Type B pancreatic cell (in vitro differentiated cells): Measurements from ENCODE around the gene RAB6A. TPM values are rescaled to one million over a fixed set of nuclear protein-coding genes. Genes with fewer than 3 reads are reported as not detected.
"Not testable (repeated sequence)": the region's sequence is repeated elsewhere in the genome, so short reads cannot be mapped to it uniquely, and the experiment has no call there.

Source experiments
- DNase-seq: peaks from one replicate; pipeline ENCODE4 v3.0.0; 2021; ENCODE audit warnings: mixed read lengths; ENCODE audit not compliant: unreplicated experiment; ENCODE audit errors: extremely low spot score
- H3K27ac Mint-ChIP-seq: 2 replicates; pipeline ENCODE4 v1.8.0; 2021; ENCODE audit warnings: mild to moderate bottlenecking, mixed read lengths
- H3K27me3 Mint-ChIP-seq: 2 replicates; pipeline ENCODE4 v1.8.0; 2021; ENCODE audit warnings: mixed read lengths
- H3K36me3 Mint-ChIP-seq: 2 replicates; pipeline ENCODE4 v1.8.0; 2021; ENCODE audit warnings: mixed read lengths
- H3K4me1 Mint-ChIP-seq: one replicate; pipeline ENCODE4 v1.8.0; 2021; ENCODE audit warnings: mixed read lengths; ENCODE audit not compliant: unreplicated experiment
- H3K4me3 Mint-ChIP-seq: 2 replicates; pipeline ENCODE4 v1.8.0; 2021; ENCODE audit warnings: mild to moderate bottlenecking, mixed read lengths
- H3K9me3 Mint-ChIP-seq: 2 replicates; pipeline ENCODE4 v1.8.0; 2021; ENCODE audit warnings: mixed read lengths
- total RNA-seq: library from RNA; stranded (reverse); gene quantifications from 2 replicates; pipeline ENCODE4 v1.2.1, GENCODE V29; 2021; ENCODE audit warnings: low replicate concordance
- TF ChIP-seq, protein P1 (sequence below): fragments of 200-600 bp; sonication (generic); conservative IDR thresholded peaks from 2 replicates; pipeline ENCODE4 v1.5.0; 2021; ENCODE audit warnings: antibody characterized with exemption, mild to moderate bottlenecking

Gene RAB6A
- total RNA-seq, 1 donor from 2014 or later: 86.7 TPM

GRCh38 chr11:73787643-73788558 lies 27.0 kb upstream of the RAB6A start, which contains the start of gene MRPL48:
Gene MRPL48 (plus strand): TSS chr11:73787874. CDS start chr11:73787972, 98 bp downstream.
- Mint-ChIP-seq H3K27ac (peak within 1 kb of the TSS; percentile 96), H3K36me3 (no peaks in the 10 kb centered on the region), H3K9me3 (no peaks in the 10 kb centered on the region), H3K27me3 (no peaks in the 10 kb centered on the region), H3K4me1 (peaks cover 10% of the 10 kb centered on the region), H3K4me3 (peak within 1 kb of the TSS; percentile 99)
- DNase-seq: peak; percentile 89
- TF ChIP-seq, protein P1, sequence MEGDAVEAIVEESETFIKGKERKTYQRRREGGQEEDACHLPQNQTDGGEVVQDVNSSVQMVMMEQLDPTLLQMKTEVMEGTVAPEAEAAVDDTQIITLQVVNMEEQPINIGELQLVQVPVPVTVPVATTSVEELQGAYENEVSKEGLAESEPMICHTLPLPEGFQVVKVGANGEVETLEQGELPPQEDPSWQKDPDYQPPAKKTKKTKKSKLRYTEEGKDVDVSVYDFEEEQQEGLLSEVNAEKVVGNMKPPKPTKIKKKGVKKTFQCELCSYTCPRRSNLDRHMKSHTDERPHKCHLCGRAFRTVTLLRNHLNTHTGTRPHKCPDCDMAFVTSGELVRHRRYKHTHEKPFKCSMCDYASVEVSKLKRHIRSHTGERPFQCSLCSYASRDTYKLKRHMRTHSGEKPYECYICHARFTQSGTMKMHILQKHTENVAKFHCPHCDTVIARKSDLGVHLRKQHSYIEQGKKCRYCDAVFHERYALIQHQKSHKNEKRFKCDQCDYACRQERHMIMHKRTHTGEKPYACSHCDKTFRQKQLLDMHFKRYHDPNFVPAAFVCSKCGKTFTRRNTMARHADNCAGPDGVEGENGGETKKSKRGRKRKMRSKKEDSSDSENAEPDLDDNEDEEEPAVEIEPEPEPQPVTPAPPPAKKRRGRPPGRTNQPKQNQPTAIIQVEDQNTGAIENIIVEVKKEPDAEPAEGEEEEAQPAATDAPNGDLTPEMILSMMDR: no peak

DNA sequence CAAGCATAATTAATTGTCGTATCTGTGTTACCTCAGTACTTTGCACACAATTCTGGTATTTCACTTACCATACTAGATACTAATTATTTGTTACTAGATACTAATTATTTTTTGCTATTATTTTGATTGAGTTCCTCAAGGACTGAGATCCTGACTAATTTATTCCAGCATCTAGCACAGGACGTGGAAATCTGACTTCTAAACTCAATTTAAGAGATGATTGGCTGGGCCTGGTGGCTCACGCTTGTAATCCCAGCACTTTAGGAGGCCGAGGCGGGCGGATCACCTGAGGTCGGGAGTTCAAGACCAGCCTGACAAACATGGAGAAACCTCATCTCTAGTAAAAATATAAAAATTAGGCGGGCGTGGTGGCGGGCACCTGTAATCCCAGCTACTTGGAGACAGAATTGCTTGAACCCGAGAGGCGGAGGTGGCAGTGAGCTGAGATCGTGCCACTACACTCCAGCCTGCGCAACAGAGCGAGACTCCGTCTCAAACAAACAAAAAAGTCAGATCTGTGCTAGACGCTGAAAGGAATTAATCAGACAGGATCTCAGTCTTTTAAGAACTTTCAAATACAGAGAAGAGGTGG lies 26.3 kb upstream of the RAB6A start:
- H3K4me1 Mint-ChIP-seq: peaks cover 10% of the 10 kb centered on the region
- no peak for DNase-seq
- H3K36me3 Mint-ChIP-seq: no peaks in the 10 kb centered on the region
- no peaks in the 10 kb centered on the region for H3K27me3 Mint-ChIP-seq
- peak overlapping the region; percentile 99 for H3K4me3 Mint-ChIP-seq
- no peaks in the 10 kb centered on the region for H3K9me3 Mint-ChIP-seq
- TF ChIP-seq, protein P1: no peak
- H3K27ac Mint-ChIP-seq: peak overlapping the region; percentile 96

DNA sequence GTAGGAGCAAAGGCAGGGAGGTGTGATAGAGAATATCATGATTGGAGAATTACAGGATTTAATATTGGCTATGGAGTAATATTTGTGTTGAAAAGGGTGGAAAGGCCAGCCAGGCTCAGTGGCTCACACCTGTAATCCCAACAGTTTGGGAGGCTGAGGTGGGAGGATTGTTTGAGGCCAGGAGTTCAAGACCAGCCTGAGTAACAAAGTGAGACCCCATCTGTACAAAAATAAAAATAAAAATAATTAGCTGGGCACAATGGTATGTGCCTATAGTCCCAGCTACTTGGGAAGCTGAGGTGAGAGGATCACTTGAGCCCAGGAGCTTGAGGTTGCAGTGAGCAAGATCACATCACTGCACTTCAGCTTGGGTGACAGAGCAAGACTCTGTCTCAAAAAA lies 24.6 kb upstream of the RAB6A start:
- not testable (repeated sequence) for H3K4me1 Mint-ChIP-seq, H3K27me3 Mint-ChIP-seq, H3K36me3 Mint-ChIP-seq, DNase-seq, H3K9me3 Mint-ChIP-seq
- peak overlapping the region; percentile 69 for H3K27ac Mint-ChIP-seq
- peak overlapping the region; percentile 53 for H3K4me3 Mint-ChIP-seq

DNA sequence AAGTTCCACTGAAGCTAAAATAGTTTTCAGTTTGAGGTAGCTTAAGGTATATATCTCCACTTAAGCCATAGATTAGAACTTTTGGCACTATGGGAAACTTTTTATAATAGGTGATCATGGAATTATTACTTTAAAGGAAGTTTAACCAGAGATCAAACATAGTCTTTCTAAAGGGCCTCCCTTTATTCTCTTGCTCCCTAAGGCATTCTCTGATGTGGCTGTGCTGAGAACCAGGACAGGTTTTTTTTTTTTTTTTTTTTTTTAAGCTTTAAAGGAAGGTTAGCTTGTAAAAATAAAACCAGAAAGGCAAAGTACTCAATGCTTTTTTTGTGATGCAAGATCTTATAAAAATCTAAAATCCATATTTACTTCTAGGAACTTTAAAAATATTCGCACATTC lies 23.9 kb upstream of the RAB6A start:
- Mint-ChIP-seq H3K9me3 (no peaks in the 10 kb centered on the region), H3K36me3 (no peaks in the 10 kb centered on the region), H3K4me1 (peaks cover 10% of the 10 kb centered on the region), H3K27ac (peak overlapping the region; percentile 82), H3K27me3 (no peaks in the 10 kb centered on the region), H3K4me3 (no peak overlapping the region)
- TF ChIP-seq, protein P1: no peak
- DNase-seq: no peak

- H3K9me3 Mint-ChIP-seq: no peaks in the 10 kb centered on the region
- H3K27ac Mint-ChIP-seq: peak overlapping the region; percentile 82
- H3K36me3 Mint-ChIP-seq: no peaks in the 10 kb centered on the region
- no peak overlapping the region for H3K4me3 Mint-ChIP-seq
- H3K27me3 Mint-ChIP-seq: no peaks in the 10 kb centered on the region
- no peak for DNase-seq
- TF ChIP-seq, protein P1: no peak
- peaks cover 11% of the 10 kb centered on the region for H3K4me1 Mint-ChIP-seq
Observed at GRCh38 chr11:73784080-73784634, 23.3 kb upstream of the RAB6A start.
